IPS-18c (cell line): ENCODE data around the gene PLXNA2.

Source experiments
- H3K4me3 ChIP-seq: 2 replicates; pipeline ENCODE4 v1.7.0; 2013; ENCODE audit warnings: low read depth, mild to moderate bottlenecking, low read length, moderate library complexity; ENCODE audit not compliant: insufficient read depth
- H3K9me3 ChIP-seq: one replicate; pipeline ENCODE4 v1.6.1; 2013; ENCODE audit warnings: mild to moderate bottlenecking, low read length, moderate library complexity; ENCODE audit not compliant: control insufficient read depth, insufficient read depth

PLXNA2 gene

DNA sequence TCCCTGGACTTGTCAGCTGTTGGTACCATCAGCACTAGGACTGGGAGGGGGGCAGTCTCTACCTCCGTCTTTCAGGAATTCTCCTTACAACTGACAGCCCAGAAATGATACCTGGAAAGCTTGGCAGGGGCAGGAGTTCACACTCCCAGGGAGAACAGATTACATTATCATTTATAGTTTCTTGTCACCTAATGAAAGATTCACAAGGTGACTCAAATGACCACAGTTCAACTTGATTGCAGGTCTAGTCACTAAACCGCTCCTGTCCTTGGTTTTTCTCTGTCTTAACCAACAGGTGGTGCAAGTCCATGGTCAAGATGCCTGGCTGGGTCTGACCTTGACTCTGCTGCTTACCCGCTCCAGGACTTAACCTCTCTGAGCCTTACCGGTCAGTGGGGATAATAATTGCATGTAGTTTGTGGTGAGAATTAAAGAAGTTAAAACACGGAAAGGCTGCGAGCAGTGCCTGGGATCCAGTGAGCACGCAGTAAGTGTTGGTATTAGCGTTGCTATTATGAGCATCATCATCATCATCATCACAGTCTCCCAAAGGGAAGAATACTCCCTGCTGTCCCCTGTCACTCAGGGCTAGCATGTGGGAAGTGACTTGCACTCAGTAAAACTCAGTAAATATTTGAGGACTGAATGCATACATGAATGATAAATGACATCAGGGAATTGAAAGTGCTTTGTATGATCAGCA lies 207.9 kb downstream of the PLXNA2 start:
- Histone ChIP-seq H3K9me3 (no peaks in the 10 kb centered on the region), H3K4me3 (no peak overlapping the region)

DNA sequence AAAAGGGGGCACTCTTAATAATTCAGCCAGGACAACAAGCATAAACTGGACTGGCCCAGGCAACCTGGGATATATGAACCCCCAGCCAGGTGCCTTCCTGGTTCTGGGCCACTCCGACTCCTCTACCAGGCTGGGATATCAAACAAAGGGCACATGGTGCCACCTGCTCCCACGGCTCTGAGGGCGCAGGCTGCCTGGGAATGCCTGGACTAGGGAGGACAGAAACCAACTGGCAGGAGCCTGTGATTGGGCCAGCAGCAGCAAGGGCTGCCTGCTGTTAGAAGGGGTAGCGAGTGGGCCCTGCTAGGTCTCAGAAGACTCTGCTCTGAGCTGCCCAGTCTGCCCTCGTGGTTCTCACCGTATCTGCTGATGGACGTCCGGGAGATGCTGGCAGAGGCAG lies 210.0 kb downstream of the PLXNA2 start:
- Histone ChIP-seq H3K9me3 (no peaks in the 10 kb centered on the region), H3K4me3 (no peak overlapping the region)

DNA sequence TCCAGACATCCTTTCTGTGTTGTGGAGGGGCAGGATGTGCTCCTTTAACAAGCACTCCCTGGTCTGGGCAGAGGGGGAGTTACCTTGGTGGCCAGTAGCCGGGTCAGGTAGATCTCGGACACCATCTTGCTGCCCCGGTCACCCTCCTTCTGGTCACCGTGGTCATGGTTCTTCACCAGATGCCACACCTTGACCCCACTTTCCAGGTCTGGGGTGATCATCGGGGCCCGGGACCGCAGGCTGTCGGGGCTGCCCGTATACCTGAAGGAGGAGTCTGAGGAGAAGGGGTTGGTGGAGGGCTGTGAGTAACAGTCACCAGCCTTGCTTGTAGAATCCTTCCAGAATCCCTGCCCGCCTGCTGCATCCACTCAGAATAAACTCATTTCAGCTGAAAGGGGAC lies 210.9 kb downstream of the PLXNA2 start:
- Histone ChIP-seq H3K4me3 (no peak overlapping the region), H3K9me3 (no peaks in the 10 kb centered on the region)

DNA sequence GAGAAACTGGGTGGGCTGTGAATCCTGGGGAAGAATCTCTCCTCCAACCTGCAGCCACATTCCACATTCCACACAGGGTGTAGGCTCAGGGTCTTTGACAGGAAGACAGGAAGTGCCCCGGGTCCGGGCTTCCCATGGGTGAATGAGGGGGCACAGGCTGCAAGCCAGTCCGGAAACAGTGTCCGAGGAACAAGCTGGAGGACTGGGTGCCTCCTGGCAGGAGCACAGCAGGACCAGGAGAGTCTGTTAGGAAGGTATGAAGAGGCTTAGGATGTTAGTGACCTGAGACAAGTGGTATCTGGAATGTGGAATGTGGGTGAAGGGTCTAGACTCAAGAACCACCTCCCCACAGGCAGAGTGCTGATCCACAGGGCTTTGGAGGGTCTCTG lies 212.3 kb downstream of the PLXNA2 start:
- Histone ChIP-seq H3K4me3 (no peak overlapping the region), H3K9me3 (no peaks in the 10 kb centered on the region)

DNA sequence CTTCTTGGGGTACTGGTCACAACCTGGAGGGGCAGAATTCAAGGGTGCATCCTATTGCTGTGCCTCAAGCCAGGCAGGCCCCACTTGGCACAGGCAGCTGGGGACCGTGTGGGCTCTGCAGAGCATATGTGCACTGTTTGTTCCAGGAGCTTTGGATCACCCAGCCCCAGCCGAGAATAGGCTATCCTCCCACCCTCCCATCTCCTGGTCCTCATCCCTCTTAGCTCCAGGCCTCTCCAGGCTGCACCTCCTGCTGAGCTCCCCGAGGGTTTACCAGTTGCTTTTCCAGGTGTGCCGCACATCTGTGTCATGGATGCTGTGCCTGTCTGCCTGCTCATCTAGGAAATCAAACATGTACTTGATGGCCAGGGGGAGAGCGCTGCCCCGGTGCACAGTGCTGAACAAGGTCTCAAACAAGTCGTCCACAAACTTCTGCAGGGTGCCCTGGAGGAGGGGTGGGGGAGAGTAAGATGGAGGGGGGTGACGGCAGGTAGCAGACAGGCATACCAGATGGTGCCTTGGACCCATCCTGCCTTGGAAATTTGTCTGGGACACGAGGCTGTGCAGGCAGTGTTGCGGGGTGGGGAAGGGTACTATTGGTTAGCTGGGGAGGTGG lies 212.8 kb downstream of the PLXNA2 start:
- Histone ChIP-seq H3K9me3 (no peaks in the 10 kb centered on the region), H3K4me3 (no peak overlapping the region)

DNA sequence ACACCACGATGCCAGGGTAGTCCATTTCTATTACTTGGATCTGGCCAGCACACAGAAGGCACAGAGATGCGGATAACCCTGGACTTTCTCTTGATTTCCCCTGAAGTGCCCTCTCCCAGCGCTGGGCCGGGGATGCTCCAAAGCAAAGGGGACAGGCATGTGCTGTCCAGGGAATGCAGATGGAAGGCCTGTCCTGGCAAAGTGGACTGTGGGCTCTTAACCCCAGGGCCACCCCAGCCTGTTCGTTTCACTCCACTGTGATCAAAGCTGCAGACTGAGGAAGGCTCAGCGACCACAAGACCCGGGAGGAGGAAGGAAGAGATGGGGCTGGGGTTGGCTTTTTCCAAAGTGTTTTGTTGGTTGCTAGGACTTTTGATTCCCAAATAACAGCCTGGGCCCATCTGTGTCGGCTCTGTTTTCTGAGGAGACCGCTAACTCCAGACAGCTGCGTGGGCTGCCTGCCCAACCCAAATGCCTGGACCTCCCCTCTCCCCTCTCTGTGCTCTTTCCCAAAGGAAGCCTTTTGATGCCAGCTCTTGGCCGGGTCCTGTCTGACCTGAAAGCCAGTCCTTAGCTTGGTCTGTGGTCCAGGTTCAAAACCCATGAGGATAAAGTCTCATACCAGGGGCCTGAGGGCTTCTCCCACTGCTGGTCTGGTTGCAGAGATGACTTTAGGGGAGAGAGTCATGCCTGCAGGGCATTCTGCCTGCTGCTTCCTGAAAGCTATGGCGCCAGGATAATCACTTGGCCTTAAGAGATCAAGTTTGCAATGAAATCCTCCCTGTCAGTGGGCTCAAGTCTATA lies 213.7 kb downstream of the PLXNA2 start:
- H3K4me3 ChIP-seq, result no peak overlapping the region

DNA sequence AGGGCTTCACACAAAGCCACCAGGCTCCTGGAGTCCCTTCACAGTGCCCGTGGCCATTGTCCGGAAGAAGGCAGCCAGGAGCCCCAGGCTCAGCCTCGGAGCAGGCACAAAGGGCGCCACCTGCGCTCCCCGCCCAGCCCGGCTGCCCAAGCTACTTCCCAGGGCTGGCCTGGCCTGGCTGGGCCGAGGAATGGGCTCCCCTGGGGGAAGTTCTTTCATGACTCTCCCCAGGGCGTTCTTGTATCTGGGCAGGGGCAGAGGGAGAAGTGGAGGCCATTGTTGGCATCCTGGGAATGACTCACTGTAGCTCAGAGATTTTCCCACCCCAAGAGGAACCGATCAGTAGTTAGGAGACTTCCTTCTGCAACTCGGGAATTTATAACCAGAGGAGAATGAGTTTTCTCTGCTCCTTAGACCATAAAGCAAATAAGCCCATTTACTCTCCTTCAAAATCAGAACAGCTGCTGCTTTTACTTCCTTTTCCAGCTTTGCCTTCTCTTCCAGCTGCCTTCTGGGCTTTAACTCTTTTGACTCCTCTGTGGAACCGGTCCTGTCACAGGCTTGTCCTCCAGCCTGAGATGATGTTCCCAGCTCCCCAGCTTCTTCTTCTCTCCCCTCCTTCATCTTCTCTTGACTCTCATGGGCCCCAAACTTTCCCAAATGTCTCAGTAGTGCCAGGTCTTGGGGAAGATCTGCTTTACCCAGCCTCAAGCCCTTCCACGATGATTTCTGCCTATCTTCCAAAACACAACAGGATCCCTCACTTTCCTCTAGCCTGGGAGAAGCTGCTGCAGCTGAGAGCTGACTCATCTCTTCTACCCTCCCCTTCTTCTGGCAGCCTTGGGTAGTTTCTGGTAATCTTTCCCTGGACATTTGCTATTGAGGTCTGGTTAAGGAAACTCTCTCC lies 214.6 kb downstream of the PLXNA2 start:
- Histone ChIP-seq H3K9me3 (peaks cover 3% of the 10 kb centered on the region), H3K4me3 (no peak overlapping the region)

More for the DNA sequence above, 213.7 kb downstream of the PLXNA2 start:
- no peaks in the 10 kb centered on the region for H3K9me3 ChIP-seq

DNA sequence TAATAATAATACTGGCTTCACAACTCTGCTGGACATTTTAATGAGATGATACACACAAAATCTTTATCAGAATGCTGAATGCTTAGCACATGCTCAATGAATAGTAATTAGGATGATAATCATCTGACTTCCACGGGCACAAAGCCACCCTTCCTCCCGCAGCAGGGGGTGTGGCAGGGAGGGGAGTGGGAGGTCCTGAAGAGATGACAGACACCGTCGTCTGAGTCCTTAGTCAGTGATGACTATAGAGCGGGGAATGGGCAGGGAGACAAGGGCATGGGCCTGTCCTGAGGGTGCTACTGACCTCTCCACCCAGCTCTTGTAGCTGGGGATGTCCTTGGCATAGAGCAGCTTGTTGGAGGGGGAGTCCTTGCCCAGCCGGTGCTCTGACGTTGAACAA lies 215.7 kb downstream of the PLXNA2 start:
- no peak overlapping the region; the same call in 1 of the 2 replicates for H3K4me3 ChIP-seq
- H3K9me3 ChIP-seq, result peaks cover 3% of the 10 kb centered on the region

DNA sequence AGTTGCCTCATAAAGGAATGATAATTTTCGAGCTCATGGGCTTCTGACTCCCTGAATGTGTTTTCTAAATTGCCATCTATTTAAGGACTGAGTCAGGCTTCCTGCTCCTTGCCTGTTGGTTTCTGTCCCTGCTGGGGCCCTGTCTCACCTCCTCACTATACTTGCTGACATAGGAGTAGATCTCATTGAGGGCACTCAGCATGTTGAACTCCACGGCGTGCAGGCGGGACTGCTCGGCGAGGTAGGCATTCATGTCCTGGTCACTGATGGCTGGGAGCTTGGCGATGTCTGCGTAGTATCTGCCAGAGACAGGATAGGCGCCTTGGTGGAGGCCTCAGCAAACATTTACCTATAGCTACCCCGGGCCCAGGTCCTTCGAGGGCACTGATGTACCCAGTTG lies 216.3 kb downstream of the PLXNA2 start:
- Histone ChIP-seq H3K9me3 (peaks cover 3% of the 10 kb centered on the region), H3K4me3 (no peak overlapping the region)

DNA sequence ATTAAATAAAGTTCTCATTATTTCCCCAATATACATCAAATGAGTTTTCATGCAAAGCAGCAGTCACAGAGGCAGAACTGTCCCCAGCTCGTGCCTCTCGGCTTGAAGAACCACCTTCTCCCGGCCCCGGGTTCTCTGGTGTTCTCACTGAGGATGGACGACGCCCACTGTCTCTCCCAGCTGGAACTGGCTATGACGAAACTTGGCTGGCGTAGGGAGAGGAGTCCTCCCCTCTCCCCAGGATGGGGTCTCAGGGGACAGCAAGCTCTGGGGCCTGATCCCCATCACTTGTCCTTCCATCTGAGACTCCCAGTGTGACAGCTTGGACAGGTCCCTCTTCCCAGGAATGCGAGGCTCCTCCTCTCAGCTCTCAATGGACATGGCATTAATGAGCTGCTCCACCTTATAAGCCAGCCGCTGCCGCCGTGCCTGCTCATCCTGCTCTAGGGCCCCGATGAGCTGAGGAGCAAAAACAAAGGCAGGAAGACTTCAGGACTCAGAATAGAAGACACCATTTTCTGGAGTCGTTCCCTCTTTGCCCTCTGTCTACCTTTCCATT lies 217.2 kb downstream of the PLXNA2 start:
- no peak overlapping the region for H3K4me3 ChIP-seq
- peaks cover 3% of the 10 kb centered on the region for H3K9me3 ChIP-seq

DNA sequence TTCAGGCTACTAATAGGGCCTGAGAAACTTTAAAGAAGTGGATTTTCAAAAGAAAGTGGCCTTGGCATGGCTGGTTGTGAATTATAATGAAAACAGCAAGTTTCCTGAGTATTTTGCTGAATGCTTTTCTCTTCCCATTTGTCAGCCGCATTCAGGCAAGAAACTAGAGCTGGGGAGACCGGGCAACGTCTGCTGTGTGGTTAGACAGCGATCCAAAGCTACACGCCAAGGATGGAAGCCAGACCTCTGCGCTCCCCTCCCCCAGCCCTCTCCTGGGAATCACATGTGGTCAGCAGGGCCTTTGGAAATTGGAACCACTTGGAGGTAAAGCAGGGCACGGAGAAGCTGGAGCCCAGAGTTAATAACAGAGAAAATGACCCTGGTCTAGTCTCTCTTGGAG lies 219.2 kb downstream of the PLXNA2 start:
- Histone ChIP-seq H3K9me3 (peaks cover 3% of the 10 kb centered on the region), H3K4me3 (no peak overlapping the region)

DNA sequence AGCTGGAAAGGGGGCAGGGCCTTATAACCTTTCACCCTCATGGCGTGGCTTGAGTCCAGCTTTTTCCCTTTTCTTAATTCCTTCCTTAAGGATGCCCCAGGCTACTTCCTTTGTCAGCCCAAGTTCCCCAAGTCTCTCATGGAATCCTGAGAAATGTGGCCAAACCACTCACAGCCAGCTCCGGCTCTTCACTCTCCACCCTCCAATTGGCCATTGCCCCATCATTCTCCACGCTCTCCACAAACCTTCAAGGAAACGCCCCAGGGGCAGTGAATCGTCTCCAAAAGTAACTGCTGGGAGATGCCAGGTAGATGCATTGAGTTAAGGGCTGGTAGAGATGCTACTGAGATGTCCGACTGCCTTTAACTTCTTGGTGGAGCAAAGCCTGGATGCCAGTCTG lies 219.8 kb downstream of the PLXNA2 start:
- Histone ChIP-seq H3K4me3 (no peak overlapping the region), H3K9me3 (peaks cover 3% of the 10 kb centered on the region)

DNA sequence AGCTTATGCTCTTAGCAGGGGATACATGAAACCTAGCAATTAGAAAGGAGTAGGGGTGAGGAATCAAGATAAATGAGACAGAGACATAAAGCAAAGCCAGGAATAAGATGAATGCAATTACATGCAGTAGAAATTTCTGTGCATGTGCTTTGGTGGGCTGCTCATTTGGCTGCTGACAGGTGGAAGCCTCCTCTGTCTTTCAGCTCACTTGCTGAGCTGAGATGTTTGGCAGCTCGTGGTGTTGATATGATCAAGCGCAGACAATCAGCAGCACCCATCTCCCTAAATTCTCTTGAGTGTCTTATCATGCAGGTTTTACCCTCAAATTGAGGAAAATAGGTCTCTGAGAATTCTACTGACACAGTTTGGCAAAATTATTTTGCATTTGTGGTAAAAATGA lies 224.9 kb downstream of the PLXNA2 start:
- Histone ChIP-seq H3K9me3 (no peaks in the 10 kb centered on the region), H3K4me3 (no peak overlapping the region)

DNA sequence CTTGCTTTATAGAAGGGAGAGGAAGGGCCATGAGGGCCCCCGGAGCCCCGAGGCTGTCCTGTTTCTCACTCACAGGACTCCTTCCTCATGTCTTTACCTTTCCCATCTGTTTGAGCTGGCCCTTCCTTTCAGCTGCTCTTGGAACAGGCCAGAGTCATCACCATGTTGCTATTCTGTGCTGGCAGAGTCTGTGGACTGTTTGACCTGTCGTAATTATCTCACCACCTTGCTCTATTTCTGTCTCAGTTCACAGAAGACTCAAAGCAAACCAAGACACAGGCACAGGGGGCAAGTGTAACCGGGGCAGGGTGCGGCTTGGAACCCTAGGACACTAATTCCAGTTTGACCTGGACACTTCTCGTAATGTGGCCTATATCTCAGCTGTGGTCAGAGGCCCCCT lies 228.9 kb downstream of the PLXNA2 start:
- H3K9me3 ChIP-seq, result no peaks in the 10 kb centered on the region
- H3K4me3 ChIP-seq, result no peak overlapping the region

DNA sequence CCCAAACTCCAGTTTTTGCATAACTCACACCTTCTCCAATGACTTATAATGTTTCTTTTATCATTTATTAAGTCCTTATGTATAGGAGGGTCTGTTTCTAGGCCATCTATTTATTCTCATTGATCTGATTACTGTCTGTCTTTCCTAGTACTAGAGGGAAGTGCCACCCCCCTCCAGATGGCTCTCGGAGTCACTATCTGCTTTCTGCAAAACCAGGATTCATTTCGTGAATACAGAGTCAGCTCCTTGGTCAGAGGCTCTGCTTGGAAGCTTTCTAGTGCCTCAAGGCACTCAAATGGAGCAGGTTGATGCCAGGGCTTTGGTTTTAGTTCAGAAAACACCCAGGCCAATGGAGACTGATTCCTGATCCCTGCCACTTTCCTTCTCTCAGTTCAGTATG lies 231.0 kb downstream of the PLXNA2 start:
- Histone ChIP-seq H3K9me3 (no peaks in the 10 kb centered on the region), H3K4me3 (no peak overlapping the region)

DNA sequence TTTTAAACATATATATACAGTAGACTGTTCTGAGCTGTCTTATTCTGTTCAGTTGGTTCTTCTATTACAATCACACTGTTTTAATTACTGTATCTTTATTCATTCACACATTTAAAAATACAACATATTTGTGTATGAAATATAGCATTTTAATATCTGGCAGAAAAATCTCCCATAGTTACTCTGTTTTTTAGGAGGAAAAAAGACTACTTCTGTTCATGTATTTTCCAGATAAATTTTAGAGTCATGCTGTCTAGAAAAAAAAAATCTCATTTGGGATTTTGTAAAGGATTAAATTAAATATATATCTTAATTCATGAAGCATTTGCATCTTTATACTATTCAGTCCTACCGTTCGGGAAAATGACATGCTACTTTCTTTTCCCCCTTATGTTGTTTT lies 231.5 kb downstream of the PLXNA2 start:
- Histone ChIP-seq H3K9me3 (no peaks in the 10 kb centered on the region), H3K4me3 (no peak overlapping the region)

DNA sequence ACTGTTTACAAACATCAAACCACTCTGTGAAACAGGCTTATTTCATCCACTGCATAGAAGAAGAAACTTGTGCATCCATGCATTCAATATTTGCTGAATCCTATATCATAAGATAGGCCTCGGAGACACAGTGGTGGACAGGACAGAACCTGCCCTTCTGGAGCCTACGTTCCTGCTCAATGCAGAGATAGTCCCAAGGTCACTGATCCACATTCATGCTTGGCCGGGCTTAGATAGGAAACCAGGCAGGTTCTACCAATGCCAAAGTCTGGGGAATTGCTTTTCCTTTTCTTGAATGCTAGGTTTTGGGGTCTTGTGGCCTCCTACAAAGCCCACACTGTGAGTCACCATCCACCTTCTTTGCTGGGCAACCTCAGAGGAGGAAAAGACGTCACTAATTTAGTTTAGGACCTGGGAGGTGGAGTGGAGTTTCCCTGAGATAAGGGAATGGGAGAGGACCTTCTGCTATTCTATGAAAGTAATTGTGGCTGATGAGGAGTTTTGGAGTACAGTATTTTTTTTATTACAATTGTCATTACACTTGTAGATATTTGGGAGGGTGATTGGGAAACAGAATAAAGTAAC lies 233.6 kb downstream of the PLXNA2 start:
- H3K9me3 ChIP-seq, result no peaks in the 10 kb centered on the region
- H3K4me3 ChIP-seq, result no peak overlapping the region
